GM20431 (cell line): ENCODE measurements around the gene MAP2K6.

Experiments used
- in situ Hi-C: fragments of 300-500 bp; cut with MseI, MboI; formaldehyde crosslinking; loops from one replicate; pipeline ENCODE4 v1.15.0; 2020; ENCODE audit warnings: low sequenced_read_pairs; ENCODE audit not compliant: unreplicated experiment

The MAP2K6 gene

DNA sequence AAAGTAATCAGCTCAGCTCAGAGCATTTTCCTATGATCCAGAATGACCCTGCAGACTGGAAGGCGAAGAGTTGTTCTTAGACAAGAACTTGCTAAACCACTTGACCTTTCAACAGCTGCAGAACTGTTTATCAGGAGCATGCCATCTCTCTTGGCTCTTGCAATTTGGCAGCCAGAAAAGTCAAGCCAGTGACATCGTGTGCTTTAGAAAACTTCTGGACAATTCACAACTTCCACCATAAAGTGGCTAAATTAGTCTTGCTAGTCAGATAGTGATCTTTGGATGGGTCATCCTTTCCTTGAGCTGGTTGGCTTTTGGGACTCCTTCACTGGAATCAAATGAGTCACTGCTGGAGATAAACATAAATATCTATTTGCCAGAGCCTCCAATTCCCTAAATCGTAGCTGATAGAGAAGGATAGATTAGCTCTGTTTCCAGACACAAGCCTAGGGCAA lies 146.5 kb downstream of the MAP2K6 start:
- in situ Hi-C loops, result no loop called here

DNA sequence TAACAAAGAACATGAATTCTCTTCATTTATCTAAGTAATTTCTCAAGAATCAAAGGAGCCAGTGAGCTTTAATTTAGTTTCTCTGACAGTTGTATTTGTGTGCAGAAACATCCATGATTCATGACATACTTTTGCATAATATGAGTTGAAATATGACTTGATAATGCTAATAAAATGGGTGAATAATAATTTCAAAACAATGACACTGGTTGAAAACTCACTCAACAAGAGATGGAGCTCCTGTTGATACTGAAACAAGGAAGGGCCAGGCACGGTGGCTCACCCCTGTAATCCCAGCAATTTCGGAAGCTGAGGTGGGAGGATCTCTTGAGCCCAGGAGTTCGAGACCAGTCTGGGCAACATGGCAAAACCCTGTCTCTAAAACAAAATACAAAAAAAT lies 147.0 kb downstream of the MAP2K6 start:
- in situ Hi-C loops, result no loop called here

GRCh38 chr17:69565447-69565846 lies 150.9 kb downstream of the MAP2K6 start:
- in situ Hi-C loops, result no loop called here

GRCh38 chr17:69567130-69567529 lies 152.6 kb downstream of the MAP2K6 start:
- in situ Hi-C loops, result no loop called here

DNA sequence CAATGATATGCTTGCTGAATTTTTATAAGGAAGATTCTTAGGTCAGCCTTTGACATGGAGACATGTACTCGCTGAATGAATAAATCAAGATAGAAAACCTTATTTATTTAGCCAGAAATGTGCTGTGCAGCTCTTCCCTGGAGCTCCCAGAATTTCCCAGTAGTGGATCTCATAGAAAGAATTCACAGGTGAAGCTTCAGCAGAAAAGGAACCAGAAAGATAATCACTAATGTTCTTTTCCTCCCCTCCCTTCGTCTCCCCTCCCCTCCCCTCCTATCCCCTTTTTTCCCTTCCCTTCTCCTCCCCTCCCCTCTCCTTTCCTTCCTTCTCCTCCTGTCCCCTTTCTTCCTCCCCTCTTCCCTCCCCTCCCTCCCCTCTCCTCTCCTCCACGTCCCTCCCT lies 158.2 kb downstream of the MAP2K6 start:
- in situ Hi-C loops, result no loop called here

- in situ Hi-C loops, result no loop called here
Observed at GRCh38 chr17:69573396-69573795, 158.9 kb downstream of the MAP2K6 start.

DNA sequence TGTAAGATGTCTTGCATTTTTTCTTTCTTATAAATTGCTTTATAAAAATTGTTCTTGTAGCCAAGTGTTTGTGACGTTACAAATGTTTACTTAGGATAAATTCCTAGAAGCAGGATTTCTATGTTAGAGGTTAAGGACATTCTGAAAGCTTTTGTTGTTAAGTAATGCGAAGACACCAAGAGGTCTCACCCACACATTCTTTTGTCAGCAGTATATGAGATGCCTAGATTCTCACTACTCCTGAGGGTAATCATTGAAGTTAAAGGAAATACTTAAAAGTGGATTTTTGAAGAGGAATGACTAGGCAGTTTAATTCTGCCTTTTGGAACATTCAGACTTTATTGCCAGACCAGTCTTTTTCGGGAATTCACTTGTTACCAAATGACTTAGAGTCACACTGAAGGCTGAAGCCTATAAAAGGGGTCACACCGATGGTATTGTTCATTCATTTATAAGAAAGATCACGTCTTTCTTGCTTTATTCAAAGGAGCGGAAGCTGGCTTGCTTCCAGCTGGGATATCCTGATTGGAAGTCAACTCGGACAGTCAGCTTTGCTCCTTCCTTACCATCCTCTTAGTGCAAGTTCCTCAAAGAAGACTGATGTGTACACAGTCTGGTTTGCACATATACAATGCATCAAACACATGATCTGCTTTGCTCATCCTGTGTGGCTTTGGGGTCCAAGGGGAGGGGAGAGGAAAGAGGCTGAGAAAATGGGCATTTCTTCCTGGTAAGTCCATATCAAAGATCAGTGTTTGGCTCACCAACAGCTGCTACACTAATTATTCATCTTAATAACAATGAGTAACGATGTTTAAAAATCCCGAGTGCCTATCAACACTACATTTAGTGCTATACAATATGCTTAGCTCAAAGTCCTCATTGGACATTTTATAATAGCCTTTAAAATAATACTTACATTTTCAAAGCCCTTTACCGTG lies 160.0 kb downstream of the MAP2K6 start:
- in situ Hi-C loops, result no loop called here

GRCh38 chr17:69575346-69575761 lies 160.9 kb downstream of the MAP2K6 start:
- in situ Hi-C loops, result no loop called here

- in situ Hi-C loops, result no loop called here
Observed at GRCh38 chr17:69577098-69577497, 162.6 kb downstream of the MAP2K6 start.

GRCh38 chr17:69578385-69578936 lies 164.0 kb downstream of the MAP2K6 start:
- in situ Hi-C loops, result no loop called here

GRCh38 chr17:69579961-69580677 lies 165.6 kb downstream of the MAP2K6 start:
- in situ Hi-C loops, result no loop called here

DNA sequence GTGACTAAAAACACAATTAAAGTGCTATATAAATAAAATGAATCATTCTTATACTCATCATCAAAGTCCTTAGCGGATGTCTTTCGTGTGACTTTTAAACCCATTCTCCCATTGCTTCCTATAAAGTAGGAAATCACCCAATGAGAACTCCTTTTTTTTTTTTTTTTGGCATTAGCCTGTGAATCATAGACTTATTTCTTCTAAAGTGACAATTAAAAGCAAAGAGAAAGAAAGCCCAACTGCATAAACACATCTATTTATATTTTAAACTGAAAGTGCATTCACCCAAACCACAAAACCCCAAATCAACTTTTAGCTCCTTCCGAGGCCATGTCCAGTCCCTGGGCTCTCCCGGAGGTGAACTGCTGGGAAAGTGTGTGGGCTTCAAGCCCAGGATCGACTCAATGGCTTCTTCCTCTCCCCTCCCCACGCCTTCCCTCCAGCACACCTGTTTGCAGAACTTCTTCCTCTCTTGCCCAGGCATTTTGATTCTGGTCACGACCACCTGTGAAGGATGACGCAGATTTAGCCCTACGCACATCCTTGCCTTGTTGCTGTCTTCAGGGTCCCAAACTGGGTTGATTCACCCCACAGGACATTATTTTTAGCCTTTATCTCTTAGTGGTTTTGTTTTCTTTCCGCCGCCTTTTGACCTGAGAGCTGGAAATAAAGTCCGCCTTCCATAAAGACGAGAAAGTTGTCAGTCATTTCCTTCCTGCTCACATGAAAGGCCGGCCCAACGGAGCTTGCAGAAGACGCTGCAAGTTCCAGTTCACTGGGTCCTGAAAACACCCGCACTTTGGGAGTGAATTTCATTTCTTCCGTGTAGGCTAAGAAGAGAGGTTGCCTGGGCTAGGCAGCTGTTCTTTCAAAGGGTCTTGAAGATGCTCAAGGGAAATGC lies 166.8 kb downstream of the MAP2K6 start:
- in situ Hi-C loops, result no loop called here

DNA sequence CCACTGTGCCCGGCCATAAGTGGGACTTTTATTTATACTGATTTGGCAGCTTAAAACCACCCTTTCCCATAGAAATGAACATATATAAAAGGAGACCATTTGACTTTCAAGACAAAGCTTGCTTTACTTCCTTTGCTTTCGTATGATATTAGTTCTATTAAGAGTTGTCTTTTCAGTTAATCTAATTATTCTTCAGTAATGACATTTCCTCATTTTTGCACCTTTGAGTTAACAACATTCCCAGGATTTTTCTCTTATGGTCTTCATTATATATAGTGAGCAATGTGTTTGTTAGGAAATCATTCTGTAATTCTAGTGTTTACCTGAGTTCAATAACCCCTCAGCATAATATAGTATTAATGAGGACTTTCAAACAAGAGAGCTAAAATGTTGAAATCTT lies 173.8 kb downstream of the MAP2K6 start:
- in situ Hi-C loops, result no loop called here

- in situ Hi-C loops, result no loop called here
Observed at GRCh38 chr17:69588827-69589239, 174.3 kb downstream of the MAP2K6 start.

DNA sequence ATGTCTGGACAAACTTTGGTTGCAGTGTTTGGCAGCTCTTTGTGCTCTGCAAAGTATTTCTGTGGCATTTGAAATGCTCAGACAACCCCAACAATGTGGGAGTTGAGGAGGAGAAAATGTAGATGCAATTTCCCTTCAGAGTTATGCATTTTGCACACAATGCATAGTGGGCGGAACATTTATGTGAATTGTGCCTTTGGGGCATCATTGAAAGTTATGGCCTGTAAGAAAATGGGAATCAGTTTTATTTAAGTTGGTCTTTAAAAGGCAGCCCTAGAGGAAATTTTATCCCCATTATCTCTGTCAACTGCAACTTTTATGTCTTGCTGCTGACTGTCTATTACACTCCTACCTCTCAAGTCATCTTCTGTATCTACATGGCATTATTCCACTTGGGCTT lies 176.2 kb downstream of the MAP2K6 start:
- in situ Hi-C loops, result no loop called here

GRCh38 chr17:69592692-69593350 lies 178.3 kb downstream of the MAP2K6 start:
- in situ Hi-C loops, result no loop called here

- in situ Hi-C loops, result no loop called here
Observed at GRCh38 chr17:69593351-69593715, 178.8 kb downstream of the MAP2K6 start.

DNA sequence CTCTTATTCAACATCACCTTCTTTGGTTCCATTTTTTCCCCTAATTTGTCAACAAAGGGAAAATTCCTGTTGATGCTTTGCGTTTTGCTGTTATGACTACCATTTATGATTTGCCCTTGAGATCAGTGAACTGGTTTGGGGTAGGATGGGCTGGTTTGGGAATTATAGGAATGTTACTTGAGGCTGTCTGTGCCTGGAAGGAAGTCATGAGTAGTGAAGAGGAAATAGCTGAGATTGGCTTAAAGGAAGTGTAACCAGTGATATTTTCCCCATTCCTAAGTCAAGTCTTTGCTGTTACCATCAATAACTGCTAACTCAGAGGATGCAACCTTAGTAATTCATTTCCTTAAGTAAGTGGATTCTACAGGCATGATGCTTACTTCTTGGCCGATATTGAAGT lies 179.2 kb downstream of the MAP2K6 start:
- in situ Hi-C loops, result no loop called here

- in situ Hi-C loops, result no loop called here
Observed at GRCh38 chr17:69594641-69595040, 180.1 kb downstream of the MAP2K6 start.
